GM18526 (cell line): ENCODE data around the gene GAK.

Source experiments
- POLR2A ChIP-seq: IDR thresholded peaks from 3 replicates; pipeline ENCODE4 v1.6.1; 2011; ENCODE audit not compliant: insufficient read length; ENCODE audit errors: extremely low read depth

Gene GAK

GRCh38 chr4:879729-880077 lies 52.4 kb downstream of the GAK start:
- TF ChIP-seq POLR2A, result no peak

- TF ChIP-seq POLR2A, result no peak
These were observed 53.1 kb downstream of the GAK start for GRCh38 chr4:878796-879728.

GRCh38 chr4:877502-877901 lies 54.6 kb downstream of the GAK start:
- no peak for TF ChIP-seq POLR2A

GRCh38 chr4:876780-877179 lies 55.3 kb downstream of the GAK start:
- TF ChIP-seq POLR2A, result no peak

DNA sequence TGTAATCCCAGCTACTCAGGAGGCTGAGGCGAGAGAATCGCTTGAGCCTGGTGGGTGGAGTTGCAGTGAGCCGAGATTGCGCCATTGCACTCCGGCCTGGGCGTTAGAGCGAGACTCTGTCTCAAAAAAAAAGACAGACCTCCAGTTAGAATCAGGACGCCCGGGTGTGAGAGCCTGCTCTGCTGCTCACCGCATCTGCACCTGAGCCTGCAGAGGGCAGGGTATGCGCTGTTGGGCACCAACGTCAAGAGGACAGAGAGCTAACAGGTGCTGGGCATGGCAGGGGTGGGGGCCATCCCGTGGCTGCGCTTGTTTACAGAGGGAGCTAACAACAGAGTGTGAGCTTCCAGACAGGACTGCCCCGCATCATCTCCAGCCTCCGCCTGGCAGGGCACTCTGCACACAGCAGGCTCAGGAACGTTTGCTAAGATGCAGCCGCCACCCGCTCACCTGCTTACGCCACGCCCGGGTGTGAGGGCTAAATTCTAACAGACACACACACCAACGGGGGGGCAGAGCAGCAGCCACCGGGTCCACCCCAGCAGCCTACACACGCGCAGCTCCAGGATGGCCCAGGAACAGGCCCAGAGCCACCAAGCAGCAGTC lies 56.2 kb downstream of the GAK start:
- no peak for TF ChIP-seq POLR2A

DNA sequence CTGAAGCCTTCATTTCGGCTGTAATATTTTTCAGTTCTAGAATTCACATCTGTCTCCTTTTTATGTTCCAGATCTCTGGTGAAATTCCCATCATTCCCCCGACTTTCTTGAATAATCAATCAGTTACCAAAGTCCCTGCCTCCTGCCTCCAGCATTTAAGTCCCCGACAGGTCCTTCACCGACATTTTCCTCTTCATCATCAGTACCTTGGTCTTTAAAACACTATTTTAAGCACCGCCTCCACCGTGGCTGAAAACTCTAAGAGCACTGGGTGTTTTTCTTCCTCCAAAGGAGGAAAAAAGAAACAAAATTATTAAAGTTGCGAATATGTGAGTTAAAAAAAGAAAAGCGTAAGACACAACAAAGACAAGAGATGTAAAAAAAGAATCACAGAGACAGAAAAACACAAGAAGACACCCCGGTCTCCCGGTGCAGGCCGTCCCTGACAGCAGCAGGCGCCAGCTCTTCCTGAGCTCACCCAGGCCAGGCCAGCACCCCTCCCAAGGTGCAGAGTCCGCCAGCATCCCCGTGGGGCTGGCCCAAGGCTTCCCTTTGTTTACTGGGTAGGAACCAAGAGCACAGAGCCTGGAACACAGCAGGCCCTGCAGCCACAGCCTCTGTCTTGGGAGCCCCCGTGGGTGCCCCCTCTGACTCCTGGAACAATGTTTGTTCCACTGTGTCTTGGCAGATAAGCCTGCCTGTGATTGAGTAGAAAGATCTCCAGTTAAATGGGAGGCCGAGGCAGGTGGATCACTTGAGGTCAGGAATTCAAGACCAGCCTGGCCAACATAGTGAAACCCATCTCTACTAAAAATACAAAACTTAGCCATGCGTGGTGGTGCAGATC lies 56.9 kb downstream of the GAK start:
- TF ChIP-seq POLR2A, result no peak

- no peak for TF ChIP-seq POLR2A
These were observed 58.1 kb downstream of the GAK start for GRCh38 chr4:874056-874455.

- no peak for TF ChIP-seq POLR2A
These were observed 59.7 kb downstream of the GAK start for GRCh38 chr4:872241-872981.

- TF ChIP-seq POLR2A, result no peak
These were observed 60.6 kb downstream of the GAK start for GRCh38 chr4:871484-871883.

GRCh38 chr4:870951-871350 lies 61.2 kb downstream of the GAK start:
- no peak for TF ChIP-seq POLR2A

DNA sequence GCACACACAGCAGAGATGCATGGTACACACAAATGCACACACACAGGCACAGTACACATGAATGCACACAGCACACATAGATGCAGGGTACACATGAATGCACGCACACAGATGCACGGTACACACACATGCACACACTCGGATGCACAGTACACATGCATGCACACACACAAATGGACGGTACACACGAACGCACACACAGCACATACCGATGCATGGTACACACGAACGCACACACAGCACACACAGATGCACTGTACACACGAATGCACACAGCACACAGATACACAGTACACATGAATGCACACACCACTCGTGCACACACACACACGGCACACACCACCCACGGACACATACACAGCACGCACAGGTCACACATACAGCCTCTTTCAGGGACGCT lies 62.3 kb downstream of the GAK start:
- TF ChIP-seq POLR2A, result no peak

GRCh38 chr4:868421-868820 lies 63.7 kb downstream of the GAK start:
- no peak for TF ChIP-seq POLR2A

DNA sequence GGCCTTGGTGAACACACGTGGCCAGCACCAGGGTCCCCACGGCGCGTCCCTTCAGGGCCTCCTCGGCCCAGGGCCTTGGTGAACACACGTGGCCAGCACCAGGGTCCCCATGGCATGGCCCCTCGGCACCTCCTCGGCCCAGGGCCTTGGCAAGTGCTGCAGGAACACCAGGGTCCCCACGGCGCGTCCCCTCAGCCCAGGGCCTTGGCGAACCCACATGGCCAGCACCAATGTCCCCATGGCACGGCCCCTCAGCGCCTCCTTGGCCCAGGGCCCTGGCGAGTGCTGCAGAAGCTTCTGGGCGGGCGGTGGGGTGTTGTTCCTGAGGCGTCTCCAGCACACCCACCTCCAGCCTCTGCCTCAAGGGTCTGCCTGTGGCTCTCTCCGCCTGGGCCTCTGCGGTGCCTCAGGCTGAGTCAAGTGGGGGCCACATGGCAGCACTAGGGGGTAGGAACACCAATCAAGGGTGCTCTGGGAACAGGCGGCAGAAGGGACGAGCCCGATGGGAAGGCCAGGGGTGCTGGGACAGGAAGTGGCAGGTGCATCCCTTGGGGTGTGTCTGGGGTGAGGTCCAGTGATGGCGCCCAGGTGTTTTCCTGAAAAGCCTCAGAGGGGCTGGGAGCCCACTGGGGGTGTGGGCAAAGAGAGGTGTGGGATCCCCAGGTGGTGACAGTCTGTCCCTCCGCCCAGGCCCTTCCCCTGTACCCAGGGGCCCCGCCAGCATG lies 64.4 kb downstream of the GAK start:
- no peak for TF ChIP-seq POLR2A

DNA sequence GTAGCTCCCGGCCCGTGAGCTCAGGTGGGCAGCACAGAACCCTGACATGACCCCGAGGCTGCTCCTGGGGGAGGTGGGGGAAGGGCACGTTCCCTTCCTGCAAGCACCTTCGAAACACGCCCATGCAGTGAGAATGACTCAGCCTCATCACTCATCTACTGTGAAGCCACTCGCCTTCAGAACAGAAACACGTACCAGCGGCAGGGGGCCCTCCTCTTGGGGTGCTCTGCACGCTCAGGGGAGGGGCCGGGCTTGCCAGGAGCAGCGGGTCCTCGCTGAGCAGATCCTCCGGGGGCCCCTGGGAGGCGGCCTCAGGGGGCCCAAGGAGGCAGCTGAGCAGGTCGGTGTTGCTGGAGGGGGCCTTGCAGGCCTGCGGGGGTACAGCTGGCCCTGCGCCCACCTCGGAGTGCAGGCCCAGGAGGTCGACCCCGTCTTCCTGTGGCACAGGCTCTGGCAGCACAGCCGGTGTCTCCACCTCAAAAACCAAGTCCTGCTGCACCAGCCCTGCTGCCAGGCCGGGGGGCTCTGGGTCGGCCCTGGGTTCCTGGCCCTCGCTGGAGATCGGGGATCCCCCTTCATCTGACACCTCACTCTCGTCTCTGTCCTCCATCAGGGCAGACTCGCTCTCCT lies 65.2 kb downstream of the GAK start:
- no peak for TF ChIP-seq POLR2A

DNA sequence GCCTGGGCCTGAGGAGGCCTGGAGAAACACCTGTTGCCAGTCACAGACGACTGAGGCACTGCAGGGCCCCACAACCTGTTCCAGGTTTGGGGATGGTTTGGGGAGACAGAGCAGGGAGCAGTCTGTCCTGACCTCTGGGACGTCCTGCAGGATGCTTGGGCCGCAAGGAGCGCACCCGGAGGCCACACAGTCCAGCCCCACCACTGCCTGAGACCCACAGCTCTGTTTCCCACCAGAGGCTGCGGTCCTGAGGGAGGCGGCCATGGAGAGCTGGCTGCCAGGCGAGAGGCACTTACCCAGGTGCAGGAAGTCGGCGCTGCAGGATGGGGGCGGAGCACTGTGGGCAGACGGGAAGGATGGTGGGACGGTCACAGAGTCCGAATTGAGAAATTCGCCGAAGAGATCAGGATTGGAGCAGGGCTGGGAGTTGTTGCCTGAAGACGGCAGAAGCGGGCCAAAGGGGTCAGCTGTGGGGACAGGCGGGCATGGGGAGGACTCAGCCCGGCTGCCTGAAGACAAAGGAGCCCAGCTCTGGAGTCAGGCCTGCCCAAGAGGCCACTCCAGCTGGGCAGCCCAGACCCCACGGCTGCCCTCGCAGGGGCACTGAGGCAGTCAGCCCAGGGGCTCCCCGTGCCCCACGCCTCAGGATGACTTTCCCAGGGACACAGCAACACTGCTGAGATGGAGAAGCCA lies 65.9 kb downstream of the GAK start:
- TF ChIP-seq POLR2A, result no peak
